ENCODE measurements around the gene CDKL1.

Gene CDKL1

GRCh38 chr14:50355692-50356091, 41.0 kb downstream of the CDKL1 start:
- no peak for DNase-seq

DNA sequence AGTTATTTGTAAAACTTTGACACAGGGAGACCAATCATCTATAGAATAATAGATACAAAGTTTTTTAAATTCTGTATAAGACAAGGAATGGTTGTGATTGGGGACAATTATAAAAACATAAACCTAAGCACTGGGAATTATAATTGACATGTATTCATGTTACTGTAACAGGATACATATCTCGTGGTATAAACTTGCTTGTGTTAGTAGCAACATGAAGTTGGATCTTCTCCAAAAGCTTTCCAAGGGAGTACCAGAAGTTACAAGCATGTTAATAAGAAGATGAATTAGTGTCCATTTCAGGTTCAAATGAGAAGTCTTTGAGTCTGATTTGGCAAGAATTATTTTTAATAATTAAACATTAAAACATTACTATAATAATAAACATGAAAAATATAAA, 42.2 kb downstream of the CDKL1 start:
- DNase-seq = no peak

GRCh38 chr14:50353126-50353525, 43.6 kb downstream of the CDKL1 start:
- no peak for DNase-seq

DNA sequence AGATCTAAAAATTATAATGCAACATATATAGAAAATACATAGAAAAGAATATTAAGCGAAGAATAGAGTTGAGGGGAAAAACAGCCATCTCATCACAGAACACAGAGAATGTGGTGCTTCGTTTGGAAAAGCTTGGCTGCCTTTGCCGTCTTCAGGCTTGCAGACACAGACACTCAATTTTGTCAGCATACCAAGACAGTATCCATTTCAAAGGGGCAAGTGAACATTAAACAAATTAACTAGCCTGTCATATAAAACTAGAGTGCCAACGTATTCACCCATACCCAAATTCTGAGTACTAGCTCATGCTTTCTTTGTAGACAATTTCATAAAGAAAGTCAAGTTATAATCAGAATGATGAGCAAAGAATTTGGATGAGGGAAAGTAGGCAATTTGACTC, 44.1 kb downstream of the CDKL1 start:
- no peak for DNase-seq

GRCh38 chr14:50350975-50351374, 45.7 kb downstream of the CDKL1 start:
- DNase-seq = no peak

- no peak for DNase-seq
Observed at GRCh38 chr14:50348933-50349332, 47.7 kb downstream of the CDKL1 start.

- no peak for DNase-seq
Observed at GRCh38 chr14:50347521-50347920, 49.2 kb downstream of the CDKL1 start.

DNA sequence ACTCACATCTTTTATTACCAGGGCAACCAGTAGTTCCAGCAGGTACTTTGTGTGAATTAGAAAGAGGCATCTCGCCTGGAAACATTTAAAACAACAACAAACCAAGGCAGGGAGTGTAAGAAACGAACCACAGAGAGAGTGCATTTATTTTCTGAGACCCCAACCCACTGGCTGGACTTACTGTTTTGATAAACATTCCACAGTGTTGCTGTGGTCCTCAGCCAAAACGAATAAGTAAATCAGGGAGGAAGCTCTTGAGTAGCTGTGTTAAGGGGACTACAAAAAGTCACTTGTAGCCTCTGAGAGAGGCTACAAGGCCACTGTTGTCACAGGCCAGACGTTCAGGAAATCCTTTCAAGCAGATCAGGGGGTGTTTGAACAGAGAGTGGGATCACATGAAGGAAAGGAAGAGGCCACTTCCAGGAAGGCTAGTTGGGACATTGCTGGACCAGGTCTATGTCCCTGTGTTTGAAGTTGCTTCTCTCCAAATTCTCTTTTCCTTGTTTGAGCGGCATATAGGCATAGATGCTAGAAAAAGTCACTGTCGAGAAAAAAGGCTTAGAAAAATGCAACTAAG, 50.7 kb downstream of the CDKL1 start:
- no peak for DNase-seq

DNA sequence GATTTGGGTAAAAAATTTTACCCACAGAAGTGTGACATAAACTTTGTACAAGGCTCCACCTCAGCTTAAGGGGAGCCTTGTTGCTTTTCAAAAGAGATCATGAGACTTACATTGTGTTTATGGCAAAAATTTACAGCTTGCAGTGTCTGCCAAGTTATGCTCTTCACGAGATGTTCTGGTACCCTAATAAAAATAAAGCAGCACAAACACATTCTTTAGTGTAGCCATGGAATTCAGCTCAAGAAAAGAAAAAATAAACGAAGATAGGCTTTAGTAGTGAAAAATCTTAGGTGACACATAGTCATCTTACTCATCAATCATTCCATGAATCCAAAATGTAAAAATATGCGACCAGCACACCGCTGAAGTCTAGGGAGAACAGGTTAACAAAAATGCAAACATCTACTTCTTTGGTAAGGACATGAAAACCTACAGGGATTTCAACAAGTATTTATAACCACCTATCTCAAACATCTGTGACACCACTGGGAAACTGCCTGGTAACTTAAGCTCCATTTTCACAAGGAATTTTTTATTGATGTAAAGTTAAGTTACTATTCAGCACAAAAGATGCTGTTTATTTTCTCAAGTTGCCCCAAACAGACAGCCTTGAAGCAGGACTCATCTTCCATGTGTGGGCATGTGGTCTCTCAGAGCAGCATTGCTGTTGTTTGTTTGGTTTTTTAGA, 51.7 kb downstream of the CDKL1 start:
- DNase-seq = no peak

GRCh38 chr14:50344116-50344775, 52.4 kb downstream of the CDKL1 start:
- DNase-seq = no peak

DNA sequence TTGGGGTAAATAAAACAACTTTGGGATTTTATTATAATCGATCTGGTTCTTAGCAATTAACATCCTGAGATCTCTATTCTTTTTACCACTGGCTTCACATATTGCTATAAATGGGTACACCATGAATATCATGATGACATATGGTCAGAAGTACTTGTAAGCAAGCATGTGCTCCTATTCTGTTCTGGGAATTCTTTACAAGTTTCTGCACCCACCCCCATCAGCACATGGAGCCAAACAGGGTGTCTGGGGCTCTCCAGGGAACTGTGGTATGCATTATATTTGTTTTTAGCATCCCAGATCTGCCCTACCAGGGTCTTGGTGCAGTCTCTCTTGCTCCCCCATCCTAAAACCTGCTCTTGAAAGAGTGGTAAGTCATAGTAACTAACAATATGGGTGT, 53.2 kb downstream of the CDKL1 start:
- DNase-seq = no peak

DNA sequence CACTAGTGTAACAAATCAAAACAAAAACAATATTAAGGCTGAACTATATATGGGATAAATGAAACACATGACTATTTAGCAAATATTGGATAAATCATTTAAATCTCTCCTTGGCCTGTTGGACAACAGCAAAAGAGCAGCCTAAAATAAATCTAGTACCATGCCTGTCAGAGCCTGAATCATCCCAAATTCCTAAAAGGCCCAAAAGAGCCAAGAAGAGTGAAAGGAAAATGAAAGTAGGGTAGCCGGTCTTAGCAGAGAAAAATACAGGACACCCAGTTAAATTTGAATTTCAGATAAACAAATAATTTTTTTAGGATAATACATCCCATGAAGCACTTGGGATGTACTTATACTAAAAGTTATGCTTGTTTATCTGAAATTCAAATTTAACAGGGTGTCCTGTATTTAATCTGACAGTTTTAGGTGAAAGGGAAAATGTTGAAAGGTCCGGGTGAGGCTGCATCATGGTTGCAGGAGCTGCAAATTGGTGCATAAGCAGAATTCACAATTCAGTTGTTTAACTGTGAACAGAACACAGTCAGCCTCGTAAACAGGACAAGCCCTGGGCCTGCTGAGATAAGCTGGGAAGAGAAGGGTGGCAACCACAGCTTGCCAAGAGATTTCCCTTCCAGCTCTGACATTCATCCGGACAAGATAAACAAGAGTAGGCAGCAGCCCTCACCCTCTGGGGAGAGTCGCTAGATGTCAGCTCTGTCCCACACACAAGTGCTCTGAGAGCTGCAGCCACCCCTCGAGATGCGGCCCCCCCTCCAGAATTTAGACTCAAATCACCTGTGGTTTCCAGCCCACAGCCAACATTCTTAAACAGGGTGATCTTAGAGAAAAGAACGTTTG, 54.2 kb downstream of the CDKL1 start:
- no peak for DNase-seq

DNA sequence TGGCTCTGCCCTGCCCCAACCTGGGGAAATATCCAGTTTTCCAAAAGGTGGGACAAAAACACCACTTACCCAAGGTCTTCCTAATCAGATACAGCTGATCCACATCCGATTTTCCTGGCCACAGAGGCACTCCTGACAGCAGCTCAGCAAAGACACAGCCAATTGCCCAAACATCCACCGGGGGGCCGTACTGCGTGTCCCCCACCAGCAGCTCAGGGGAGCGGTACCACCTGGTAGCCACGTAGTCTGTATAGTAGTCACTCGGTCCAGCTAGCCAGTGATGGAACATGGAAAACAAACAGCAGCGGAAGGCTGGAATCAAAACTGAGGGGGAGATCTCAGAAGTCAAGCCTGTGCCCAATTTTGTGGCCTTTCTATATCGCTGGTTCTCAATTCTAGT, 55.7 kb downstream of the CDKL1 start:
- DNase-seq = no peak

DNA sequence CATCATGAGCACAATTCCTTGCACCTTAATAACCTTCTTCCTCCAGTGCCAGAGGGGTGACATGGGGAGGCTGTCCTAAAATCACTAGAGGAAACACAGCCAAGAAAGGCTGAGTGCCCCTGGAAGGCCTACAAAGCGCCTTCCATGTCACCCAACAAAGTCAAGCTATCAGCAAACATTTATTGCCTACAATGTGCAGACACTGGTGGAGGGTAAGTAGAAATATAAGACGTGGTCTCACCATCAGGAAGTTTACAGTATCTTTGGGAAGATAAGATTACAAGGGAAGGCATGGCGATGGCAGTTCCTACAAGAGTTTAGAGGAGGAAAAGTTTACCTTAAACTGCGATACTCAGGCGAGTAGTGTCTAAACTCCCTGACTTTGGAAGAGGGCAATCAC, 56.6 kb downstream of the CDKL1 start:
- no peak for DNase-seq

DNA sequence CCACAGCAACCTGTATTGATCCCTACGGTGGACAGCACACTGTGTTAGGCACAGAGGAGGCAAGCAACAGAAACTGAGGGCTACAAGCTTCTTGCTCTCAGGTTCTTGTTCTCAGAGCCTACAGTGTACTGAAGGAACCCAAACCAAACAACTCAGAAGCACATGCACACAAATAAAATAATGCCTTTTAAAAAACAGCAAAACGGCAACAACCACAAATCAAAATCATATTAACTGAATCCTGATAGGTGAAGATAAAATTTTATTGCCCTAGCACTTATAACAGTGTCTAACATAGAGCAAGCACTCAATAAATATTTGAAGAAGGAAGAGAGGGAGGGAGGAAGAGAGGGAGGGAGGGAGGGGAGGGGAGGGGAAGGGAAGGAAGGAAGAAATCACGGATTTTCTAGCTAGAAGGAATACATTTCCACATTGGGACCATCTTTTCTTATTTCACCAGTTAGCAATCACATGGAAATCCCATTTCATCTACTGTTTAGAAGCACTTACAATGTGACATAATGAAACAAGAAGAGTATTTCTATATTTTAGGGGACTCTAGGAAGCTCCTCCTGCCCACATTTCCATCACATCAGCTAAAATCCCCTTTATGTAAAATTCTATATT, 57.4 kb downstream of the CDKL1 start:
- no peak for DNase-seq

DNA sequence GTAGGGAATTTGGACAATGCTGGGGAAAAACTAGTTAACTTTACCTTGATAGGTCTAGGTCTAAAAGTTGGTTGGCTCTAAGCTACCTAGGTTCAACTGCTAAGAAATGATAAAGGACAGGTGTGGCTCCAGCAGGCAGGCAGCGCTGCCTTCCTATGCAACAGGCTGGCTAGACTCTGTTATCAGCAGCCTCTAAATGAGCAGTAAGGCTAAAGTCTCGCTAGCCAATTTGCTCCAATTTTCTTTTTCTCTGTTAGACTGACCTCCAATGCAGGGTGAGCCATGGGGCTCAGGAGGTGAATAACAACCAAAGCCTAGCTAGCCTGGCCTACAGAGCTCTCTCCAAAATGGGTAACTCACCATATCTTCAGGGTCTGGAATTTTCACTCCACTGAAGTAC, 58.1 kb downstream of the CDKL1 start:
- no peak for DNase-seq

DNA sequence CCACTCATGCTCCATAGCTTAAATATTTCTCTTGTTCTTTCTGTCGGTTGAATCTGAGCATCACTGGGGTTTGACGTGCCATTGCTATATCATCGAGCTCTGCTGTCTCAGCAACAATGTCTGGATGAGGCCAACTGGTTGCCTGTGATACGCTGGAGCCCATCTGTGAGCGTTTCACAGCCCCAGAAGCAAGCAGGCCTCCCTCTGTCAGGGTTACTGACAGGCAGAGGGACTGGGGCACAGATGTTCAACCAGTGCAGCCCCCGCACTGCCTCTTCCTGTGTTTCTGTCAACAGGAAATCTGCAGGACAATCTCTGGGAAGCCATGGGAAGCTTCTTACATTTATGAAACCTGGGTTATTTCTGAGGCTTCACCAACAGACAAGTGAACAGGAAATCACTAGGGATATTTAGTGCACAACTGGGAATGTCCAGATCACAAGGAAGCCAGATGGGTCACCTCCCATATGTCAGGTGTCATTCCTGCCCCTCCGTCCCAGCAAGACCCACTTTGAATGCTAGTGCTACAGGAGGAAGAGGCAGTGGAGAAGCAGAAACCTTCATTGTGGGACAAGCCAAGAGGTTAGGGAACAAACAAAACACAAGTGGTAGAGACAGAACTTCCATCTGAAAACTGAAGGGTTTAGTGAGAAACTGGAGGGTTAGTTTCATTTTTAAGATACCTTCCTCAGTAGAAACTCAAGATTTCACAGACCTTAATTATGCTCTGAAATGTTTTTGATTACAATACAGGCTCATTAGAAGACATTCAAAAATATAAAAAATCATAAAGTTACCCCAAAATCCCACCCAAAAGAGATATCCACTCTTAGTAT, 60.5 kb downstream of the CDKL1 start:
- no peak for DNase-seq

DNA sequence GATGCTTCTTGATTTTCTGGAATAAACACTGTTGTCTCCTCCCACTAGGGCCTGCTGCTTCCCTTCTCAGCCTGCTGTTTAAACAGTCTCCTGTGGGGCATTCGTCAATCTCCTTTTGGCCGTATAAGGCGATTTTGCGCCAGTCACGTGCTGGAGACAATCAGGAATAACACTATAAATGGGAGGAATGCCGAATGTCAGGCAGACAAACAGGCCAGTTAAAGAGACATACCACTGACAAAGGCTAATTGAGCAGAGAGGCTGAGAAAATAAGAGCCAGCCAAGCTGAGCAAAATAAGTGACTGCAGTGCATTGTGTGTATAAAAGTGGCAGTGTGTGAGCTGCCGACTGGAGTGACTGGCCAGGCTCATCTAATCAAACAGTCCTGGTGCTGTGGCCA, 61.3 kb downstream of the CDKL1 start:
- DNase-seq = peak; percentile 55

GRCh38 chr14:50334211-50334610, 62.5 kb downstream of the CDKL1 start:
- no peak for DNase-seq

DNA sequence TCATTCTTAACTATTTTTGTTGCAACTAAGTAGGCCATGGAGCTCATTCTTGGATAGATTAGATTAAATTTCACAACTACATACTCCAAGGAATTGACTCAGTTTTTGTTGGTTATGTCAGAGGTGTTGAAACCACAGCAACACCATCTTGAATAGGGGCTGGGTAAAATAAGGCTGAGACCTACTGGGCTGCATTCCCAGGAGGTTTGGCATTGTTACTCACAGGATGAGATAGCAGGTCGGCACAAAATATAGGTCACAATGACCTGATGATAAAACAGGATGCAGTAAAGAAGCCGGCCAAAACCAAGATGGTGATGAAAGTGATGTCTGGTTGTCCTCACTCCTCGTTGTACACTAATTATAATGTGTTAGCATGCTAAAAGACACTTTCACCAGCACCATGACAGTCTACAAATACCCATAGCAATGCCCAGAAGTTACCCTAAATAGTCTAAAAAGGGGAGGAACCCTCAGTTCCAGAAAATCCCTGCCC, 63.6 kb downstream of the CDKL1 start:
- DNase-seq = no peak

GRCh38 chr14:50331596-50331995, 65.1 kb downstream of the CDKL1 start:
- DNase-seq = no peak
